VCaP (cell line): ENCODE data around the gene SDR39U1.

Experiments used
- H3K27ac ChIP-seq: fragments of 450-650 bp; 2 replicates; pipeline ENCODE4 v1.5.1; 2017
- TF ChIP-seq, protein P1 (sequence below): fragments of 450-650 bp; conservative IDR thresholded peaks from 2 replicates; pipeline ENCODE4 v1.5.1; 2017; ENCODE audit warnings: mild to moderate bottlenecking, moderate library complexity

Gene SDR39U1

DNA sequence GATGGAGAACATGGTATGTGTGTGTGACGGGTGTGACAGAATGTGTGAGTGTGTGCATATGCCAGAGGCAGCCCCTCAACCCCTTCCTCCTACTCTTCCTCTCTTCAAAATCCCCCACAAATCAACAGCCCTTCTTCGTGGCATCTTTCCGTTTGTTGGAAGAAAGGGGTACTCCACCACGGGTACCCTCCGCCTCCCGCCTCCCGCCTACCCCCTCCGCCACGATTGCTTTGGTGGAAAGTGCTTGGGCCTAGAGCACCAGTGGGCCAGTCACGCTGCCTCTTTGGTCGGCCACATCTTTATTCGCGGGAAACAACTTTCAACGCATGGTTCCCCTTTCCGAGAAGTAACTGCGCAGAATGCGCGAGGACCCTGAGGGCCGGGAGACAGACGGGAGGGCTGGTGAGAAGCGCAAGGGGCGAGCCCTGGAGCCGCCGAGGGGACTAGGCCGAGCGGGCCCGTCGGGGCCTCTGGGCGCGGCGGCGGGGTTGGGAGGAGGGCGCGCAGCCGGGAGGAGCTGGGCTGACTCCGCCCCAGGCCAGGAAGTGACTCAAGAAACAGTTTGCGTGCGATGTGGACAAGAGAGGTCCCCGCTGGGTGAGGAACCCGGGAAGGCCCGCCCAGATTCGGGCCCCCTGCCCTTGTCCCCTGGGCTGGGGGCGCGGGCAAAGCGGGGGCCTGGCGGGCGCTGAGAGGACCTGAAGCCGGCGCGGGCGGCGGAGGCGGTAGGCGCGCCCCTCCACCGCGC, 13.0 kb downstream of the SDR39U1 start, which contains the start of the genes CBLN3 and KHNYN:
TSS of gene CBLN3 (minus strand) at position 274 of the 748 bp plus-strand sequence. CDS start 614 bp downstream, outside the sequence.
TSS of gene KHNYN (plus strand) at position 560 of the 748 bp plus-strand sequence. CDS start 777 bp downstream, outside the sequence.
- peak within 1 kb of the TSS; percentile 88 for H3K27ac ChIP-seq
- TF ChIP-seq, protein P1, sequence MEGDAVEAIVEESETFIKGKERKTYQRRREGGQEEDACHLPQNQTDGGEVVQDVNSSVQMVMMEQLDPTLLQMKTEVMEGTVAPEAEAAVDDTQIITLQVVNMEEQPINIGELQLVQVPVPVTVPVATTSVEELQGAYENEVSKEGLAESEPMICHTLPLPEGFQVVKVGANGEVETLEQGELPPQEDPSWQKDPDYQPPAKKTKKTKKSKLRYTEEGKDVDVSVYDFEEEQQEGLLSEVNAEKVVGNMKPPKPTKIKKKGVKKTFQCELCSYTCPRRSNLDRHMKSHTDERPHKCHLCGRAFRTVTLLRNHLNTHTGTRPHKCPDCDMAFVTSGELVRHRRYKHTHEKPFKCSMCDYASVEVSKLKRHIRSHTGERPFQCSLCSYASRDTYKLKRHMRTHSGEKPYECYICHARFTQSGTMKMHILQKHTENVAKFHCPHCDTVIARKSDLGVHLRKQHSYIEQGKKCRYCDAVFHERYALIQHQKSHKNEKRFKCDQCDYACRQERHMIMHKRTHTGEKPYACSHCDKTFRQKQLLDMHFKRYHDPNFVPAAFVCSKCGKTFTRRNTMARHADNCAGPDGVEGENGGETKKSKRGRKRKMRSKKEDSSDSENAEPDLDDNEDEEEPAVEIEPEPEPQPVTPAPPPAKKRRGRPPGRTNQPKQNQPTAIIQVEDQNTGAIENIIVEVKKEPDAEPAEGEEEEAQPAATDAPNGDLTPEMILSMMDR: no peak

DNA sequence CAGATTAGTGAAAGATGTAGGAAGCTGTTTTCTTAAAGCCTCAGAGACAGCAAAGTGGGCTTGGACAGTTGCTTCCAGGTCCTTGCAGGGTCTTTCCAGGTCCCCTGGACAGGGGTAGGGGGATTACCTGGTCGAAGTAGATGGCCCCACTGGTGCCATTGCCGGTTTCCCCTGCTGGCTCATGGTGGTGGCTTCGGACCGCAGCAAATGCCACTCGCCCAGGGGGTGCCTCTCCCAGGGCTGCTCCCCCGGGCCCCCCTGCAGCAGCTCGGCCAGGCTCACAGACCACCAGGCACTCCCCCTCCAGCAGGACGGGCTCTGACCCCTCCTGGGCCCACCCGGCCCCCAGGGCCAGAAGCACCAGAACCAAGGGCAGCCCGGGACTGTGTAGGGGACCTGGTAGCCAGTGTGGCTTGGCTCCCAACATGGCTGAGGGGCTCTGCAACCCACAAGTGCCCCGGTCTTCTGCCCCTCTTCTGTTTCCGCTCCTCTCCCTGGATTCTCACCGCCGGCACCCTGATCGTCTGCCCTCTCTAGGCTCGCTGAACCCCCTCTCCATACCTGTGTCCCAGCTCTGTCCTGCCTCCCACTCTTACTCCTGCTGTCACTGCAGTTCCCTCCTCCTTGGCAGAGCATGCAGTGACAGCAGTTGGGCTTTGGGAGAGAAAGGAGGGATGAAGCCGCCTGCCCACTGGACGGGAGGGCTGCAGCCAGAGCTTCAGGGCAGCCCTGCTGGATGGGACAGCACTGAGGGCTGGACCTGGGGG, 13.8 kb downstream of the SDR39U1 start:
- TF ChIP-seq, protein P1: no peak
- peak overlapping the region; percentile 88 for H3K27ac ChIP-seq

DNA sequence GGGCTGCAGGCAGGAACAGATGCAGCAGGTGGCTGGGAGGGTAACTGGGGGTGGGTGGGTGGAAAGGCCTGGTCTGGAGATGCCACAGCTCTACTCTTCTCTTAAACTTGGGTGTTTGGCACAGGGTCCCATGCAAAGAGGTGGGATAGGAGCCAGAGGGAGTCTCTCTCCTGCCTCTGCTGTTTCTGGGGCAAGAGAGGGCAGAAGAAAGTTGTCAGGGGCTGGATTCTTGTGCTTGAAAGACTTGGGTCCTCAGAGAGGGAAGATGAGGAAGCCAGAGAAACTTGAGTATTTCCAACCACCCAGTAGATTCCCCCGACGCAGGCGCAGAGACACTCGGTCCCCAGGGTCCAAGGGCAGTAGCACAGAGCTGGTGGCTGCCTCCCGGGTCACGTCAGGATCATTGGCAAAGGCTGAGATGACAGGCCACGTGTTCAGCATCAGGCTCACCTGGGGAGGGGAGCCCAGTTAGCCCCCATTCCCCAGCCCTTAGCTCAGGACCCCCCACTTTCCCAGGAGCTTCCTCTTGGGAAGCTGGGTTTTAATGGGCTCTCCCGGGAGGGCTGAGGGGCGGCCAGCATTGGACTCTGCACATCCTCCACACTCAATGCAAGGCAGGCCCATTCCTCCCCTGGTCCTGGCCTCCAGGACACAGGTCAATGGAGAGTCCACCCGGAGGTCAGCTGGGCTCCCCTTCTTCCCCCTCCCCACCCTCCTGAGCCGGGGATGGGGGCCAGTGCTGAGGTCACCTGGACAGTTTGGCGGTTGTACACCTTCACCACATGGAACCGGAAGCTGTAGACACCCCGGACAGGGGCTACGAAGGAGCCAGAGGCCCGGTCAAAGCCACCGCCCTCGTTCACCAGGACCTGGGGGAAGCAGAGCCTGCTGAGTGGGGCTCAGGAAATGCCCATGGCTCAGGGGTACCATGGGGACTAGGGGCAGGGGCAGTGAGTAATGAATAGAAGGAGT, 14.8 kb downstream of the SDR39U1 start:
- no peak overlapping the region for H3K27ac ChIP-seq
- TF ChIP-seq, protein P1: no peak

DNA sequence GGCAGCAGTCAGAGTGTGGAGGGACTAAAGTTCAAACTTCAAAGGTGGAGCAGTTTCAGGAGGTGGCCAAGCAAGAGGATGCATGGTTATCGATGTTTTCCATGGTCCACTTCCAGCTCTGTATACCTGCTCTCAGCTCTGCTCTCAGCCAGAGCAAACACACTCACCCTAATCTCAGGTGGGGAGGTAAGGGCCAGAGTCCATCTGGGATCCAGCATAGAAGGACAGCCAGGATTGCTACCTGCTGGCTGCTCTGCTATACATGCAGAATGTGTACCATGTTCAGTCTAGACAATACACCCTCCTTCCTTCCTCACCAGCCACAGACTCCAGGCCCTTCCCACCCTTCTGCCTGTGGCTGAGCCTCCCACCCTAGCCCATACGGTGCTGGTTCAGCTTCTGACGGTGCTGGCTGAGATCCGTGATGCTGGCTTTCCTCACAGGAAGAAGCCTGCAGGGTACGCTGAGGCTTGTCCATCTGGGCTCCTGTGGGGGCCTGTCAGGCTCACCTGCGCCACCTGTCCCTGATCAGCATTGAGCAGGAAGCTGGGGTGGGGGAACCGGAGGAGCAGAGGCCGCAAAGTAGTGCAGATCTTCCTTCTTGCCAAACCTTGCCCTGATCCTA, 15.6 kb downstream of the SDR39U1 start:
- H3K27ac ChIP-seq: no peak overlapping the region
- TF ChIP-seq, protein P1: no peak

DNA sequence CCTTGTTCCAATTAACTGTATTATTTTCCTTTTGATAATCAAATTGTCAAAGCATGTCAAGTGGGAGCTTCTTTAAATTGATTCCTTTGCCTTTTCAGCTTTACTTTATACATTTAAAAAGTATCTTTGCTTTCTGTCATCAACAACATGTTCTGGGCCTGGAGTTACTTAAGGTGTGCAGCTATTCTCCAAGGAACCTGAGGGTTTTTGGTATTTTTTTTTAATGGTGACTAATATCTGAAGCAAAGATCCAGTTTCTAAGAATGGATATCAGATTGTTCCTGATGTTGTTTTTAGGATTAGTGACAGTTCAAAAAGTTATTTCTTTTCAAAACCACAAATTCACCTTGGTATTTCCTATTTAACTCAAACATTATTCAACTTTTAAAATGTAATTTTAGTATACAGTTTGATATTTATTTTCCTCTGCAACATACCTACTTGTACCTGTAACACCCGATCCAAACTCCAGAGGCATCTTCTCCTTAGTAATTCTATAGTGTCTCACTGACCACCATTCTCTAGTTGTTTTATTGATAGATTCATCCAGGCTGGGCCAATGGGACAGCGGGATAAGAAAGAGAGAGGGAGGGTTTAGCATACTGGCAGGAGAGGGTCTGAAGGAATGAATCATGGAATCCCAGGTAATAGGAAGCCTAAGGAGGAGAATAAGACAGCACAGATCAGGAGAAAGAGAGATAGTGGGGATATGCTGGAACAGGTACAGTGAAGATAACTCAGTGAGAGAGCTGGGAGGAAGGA, 16.2 kb downstream of the SDR39U1 start:
- TF ChIP-seq, protein P1: no peak
- 0 out of 2 replicates have a peak overlapping the region, but pooled peaks have one; percentile 8 for H3K27ac ChIP-seq

DNA sequence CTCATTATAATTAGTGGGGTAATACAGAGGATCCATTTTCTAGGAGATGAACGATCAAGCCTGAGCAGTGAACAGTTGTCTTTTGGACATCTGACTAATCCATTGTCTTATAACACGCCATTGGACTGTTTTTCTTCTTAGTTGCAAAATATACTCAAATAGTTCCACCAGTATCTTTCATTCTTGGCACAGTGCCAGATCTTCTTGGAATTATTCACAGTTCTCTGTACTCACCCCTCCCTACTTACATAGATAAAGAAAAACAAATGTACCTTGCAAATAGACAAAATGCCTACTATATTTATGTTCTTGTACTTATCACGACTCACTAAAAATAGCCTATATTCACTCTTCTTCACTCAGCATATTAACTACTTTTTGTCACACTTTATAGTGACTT, 16.9 kb downstream of the SDR39U1 start:
- TF ChIP-seq, protein P1: no peak
- H3K27ac ChIP-seq: 0 out of 2 replicates have a peak overlapping the region, but pooled peaks have one; percentile 8
